B cell (primary cell): ENCODE results near the gene ATG2A. TPM values are rescaled to one million over a fixed set of nuclear protein-coding genes. Genes with fewer than 3 reads are reported as not detected.
A peak's percentile ranks its signal among the peaks of the same experiment; 100 is the strongest.

Experiments used
- ATAC-seq: fragments of 200-7000 bp; cut with Tn5 transposase; one replicate; pipeline ENCODE4 v1.10.0; 2021; ENCODE audit warnings: low read depth, mild to moderate bottlenecking, moderate number of reproducible peaks, moderate library complexity
- CTCF ChIA-PET: fragments of 350-600 bp; sonication (Branson Sonifier 250); formaldehyde crosslinking; loops from one replicate; lab custom pipeline; 2021; ENCODE audit warnings: antibody characterized with exemption, inconsistent platforms; lab: Charles Lee
- POLR2A ChIA-PET: fragments of 350-600 bp; sonication (Branson Sonifier 250); formaldehyde crosslinking; loops from one replicate; lab custom pipeline; 2021; ENCODE audit warnings: antibody characterized with exemption; lab: Charles Lee
- DNase-seq: peaks from one replicate; pipeline ENCODE4 v3.0.0; 2013
- H2AFZ ChIP-seq: 2 replicates; pipeline ENCODE4 v1.6.1; 2012; ENCODE audit warnings: mild to moderate bottlenecking, low read depth, low read length; ENCODE audit not compliant: insufficient read depth, poor library complexity, severe bottlenecking
- H3K27ac ChIP-seq, 2 donors: 1 replicate in 1 of 2; 2 replicates in 1 of 2; pipeline ENCODE4 v1.5.1; 2012 to 2013; ENCODE audit warnings: low read length in 2 of 2, mild to moderate bottlenecking in 2 of 2, moderate library complexity in 1 of 2
- H3K27me3 ChIP-seq, 4 experiments: fragments of 200-600 bp in 1 of 4; sonication (generic) in 1 of 4; replicated peaks in 1 of 4; 1 replicate in 2 of 4; 2 replicates in 2 of 4; pipeline versions ENCODE4 v1.6.1 to v1.7.0; 2013 to 2016; ENCODE audit warnings: low read length in 3 of 4, mild to moderate bottlenecking in 2 of 4, mixed read lengths in 1 of 4, moderate library complexity in 1 of 4; ENCODE audit not compliant: insufficient read depth in 4 of 4, control insufficient read depth in 3 of 4; ENCODE audit errors: control extremely low read depth in 1 of 4
- H3K36me3 ChIP-seq, 2 experiments: replicated peaks in 1 of 2; 1 replicate in 1 of 2; 2 replicates in 1 of 2; pipeline versions ENCODE4 v1.6.1 to v1.7.1; 2013; ENCODE audit warnings: low read length in 1 of 2; ENCODE audit not compliant: insufficient read depth in 2 of 2, control insufficient read depth in 1 of 2; ENCODE audit errors: control extremely low read depth in 1 of 2, extremely low read depth in 1 of 2
- H3K4me1 ChIP-seq, 2 donors: fragments of 200-600 bp in 1 of 2; sonication (generic) in 1 of 2; 1 replicate in 1 of 2; 2 replicates in 1 of 2; pipeline versions ENCODE4 v1.5.1 to v1.6.1; 2013 to 2017; ENCODE audit warnings: low read length in 2 of 2; ENCODE audit not compliant: control insufficient read depth in 2 of 2, insufficient read depth in 2 of 2
- H3K4me2 ChIP-seq: replicated peaks from 2 replicates; pipeline ENCODE3; 2012; ENCODE audit warnings: mild to moderate bottlenecking, low read depth, low read length; ENCODE audit not compliant: poor library complexity, severe bottlenecking
- H3K4me3 ChIP-seq, 5 experiments: fragments of 200-600 bp in 1 of 5; sonication (generic) in 1 of 5; 1 replicate in 3 of 5; 2 replicates in 2 of 5; pipeline versions ENCODE4 v1.5.1 to v1.7.0; 2011 to 2016; ENCODE audit warnings: low read length in 4 of 5, mild to moderate bottlenecking in 4 of 5, low read depth in 2 of 5, control low read depth in 1 of 5, moderate library complexity in 1 of 5; ENCODE audit not compliant: insufficient read depth in 1 of 5; ENCODE audit errors: control extremely low read depth in 1 of 5, extremely low read depth in 1 of 5
- H3K79me2 ChIP-seq: fragments of 200-600 bp; sonication (generic); one replicate; pipeline ENCODE4 v1.6.0; 2016; ENCODE audit warnings: low read length; ENCODE audit not compliant: control insufficient read depth, insufficient read depth
- H3K9ac ChIP-seq: fragments of 200-600 bp; sonication (generic); 2 replicates; pipeline ENCODE4 v1.6.1; 2017; ENCODE audit warnings: mild to moderate bottlenecking, low read length, moderate library complexity
- H3K9me3 ChIP-seq, 3 donors: one replicate each; pipeline versions ENCODE4 v1.6.1 to v1.7.1; 2013; ENCODE audit warnings: low read length in 2 of 3; ENCODE audit not compliant: control insufficient read depth in 2 of 3, insufficient read depth in 1 of 3; ENCODE audit errors: control extremely low read depth in 1 of 3
- H4K20me1 ChIP-seq: 2 replicates; pipeline ENCODE4 v1.6.0; 2012; ENCODE audit warnings: mild to moderate bottlenecking, low read length; ENCODE audit not compliant: insufficient read depth, control insufficient read depth, poor library complexity, severe bottlenecking
- H3K27ac Mint-ChIP-seq: one replicate; pipeline ENCODE4 v1.8.0; 2021; ENCODE audit warnings: mixed read lengths
- H3K27me3 Mint-ChIP-seq: one replicate; pipeline ENCODE4 v1.8.0; 2021; ENCODE audit warnings: mixed read lengths
- H3K4me1 Mint-ChIP-seq: one replicate; pipeline ENCODE4 v1.8.0; 2021; ENCODE audit warnings: mixed read lengths
- H3K4me3 Mint-ChIP-seq: one replicate; pipeline ENCODE4 v1.8.0; 2021; ENCODE audit warnings: mixed read lengths
- H3K9me3 Mint-ChIP-seq: one replicate; pipeline ENCODE4 v1.8.0; 2022; ENCODE audit warnings: mixed read lengths; ENCODE audit not compliant: insufficient read depth
- WGBS: methylation state at CpG from one replicate; pipeline ENCODE4 v1.1.5; 2013; ENCODE audit warnings: missing lambda C conversion rate; ENCODE audit not compliant: insufficient coverage; 5-methylcytosine and 5-hydroxymethylcytosine counted together
- intact Hi-C: fragments of 100-400 bp; cut with micrococcal nuclease; formaldehyde crosslinking; loops from one replicate; pipeline ENCODE4 v1.10.0; 2022
- polyA plus RNA-seq: library from polyadenylated mRNA; depleted of rRNA; stranded (reverse); fragments of >200 nt; gene quantifications from 2 replicates; pipeline ENCODE4 v1.2.3, GENCODE V29; 2012
- total RNA-seq, 2 donors: library from RNA; stranded (reverse); fragments of 120-200 nt in 1 of 2; gene quantifications; 1 replicate in 1 of 2; 2 replicates in 1 of 2; pipeline versions ENCODE4 v1.2.3 to v1.2.4, GENCODE V29; 2013 to 2022
- TF ChIP-seq, protein P1 (sequence below): fragments of 200-600 bp; IDR thresholded peaks from one replicate; pipeline ENCODE4 v1.8.0; 2022; ENCODE audit warnings: antibody characterized with exemption, mild to moderate bottlenecking

Gene ATG2A
- total and polyA plus RNA-seq, 2 donors (not counting 1 experiment from before 2014, with no cell fraction given) = 24.3 to 38.6 TPM

DNA sequence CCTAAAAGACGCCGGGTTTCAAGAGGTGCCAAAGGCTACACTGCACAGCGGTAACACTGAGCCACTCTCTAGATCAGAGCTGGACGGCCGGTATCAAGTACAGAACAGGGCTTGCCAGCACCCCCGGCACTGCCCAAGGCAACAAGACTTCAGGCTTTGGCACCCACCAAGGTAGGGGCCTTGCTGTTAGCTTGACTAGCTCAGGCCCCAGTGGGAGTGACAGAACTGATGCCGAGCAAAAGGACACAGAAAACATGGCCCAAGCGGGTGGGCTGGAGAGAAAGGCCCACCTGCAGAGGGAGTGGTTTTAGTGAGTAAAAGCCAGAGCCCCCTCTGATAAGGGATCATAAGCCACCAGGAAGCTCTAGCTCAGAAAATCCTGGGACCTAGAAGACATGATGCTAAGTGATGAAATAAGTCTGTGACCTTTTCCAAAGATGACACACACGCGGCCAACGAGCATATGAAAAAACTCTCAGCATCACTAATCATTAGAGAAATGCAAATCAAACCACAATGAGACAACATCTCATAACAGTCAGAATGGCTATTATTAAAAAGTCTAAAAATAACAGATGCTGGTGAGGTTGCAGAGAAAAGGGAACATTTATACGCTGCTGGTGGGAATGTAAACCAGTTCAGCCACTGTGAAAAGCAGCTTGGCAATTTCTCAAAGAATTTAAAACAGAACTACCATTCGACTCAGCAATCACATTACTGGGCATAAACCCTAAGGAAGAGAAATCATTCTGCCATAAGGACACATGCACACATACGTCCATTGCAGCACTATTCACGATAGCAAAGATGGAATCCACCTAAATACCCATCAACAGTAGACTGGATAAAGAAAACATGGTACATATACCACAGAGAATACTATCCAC, 51.5 kb downstream of the ATG2A start:
- Mint-ChIP-seq H3K4me1 (peaks cover 91% of the 10 kb centered on the region), H3K4me3 (peak overlapping the region; percentile 77), H3K27me3 (no peaks in the 10 kb centered on the region), H3K27ac (peak overlapping the region; percentile 90), H3K9me3 (no peaks in the 10 kb centered on the region)
- Histone ChIP-seq H2AFZ (no peak overlapping the region), H3K4me2 (peak overlapping the region; percentile 73), H3K4me1 (peaks cover 93 to 99% of the 10 kb centered on the region in 2 donors), H3K9ac (peak overlapping the region; percentile 57), H3K27me3 (no peaks in the 10 kb centered on the region), H3K27ac (peak overlapping the region; percentile 74 to 87), H3K36me3 (peaks cover 0 to 44% of the 10 kb centered on the region in 2 experiments), H3K9me3 (peaks cover 0 to 8% (median 0%) of the 10 kb centered on the region in 3 donors), H3K4me3 (peak overlapping the region in 3 of 5 experiments; percentile 25 to 40 (median 28)), H3K79me2 (peaks cover 100% of the 10 kb centered on the region), H4K20me1 (peaks cover 56% of the 10 kb centered on the region)
- ATAC-seq = peak; percentile 66
- TF ChIP-seq, protein P1, sequence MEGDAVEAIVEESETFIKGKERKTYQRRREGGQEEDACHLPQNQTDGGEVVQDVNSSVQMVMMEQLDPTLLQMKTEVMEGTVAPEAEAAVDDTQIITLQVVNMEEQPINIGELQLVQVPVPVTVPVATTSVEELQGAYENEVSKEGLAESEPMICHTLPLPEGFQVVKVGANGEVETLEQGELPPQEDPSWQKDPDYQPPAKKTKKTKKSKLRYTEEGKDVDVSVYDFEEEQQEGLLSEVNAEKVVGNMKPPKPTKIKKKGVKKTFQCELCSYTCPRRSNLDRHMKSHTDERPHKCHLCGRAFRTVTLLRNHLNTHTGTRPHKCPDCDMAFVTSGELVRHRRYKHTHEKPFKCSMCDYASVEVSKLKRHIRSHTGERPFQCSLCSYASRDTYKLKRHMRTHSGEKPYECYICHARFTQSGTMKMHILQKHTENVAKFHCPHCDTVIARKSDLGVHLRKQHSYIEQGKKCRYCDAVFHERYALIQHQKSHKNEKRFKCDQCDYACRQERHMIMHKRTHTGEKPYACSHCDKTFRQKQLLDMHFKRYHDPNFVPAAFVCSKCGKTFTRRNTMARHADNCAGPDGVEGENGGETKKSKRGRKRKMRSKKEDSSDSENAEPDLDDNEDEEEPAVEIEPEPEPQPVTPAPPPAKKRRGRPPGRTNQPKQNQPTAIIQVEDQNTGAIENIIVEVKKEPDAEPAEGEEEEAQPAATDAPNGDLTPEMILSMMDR = no peak
- WGBS = 58% methylated on average over 9 of the region's 15 CpGs
- intact Hi-C loops = loop anchor here (1.0 kb wide), 2 partner anchors 13 to 14 kb away; partner anchors contain the start of gene EHD1
- peak; percentile 73 for DNase-seq
- ChIA-PET POLR2A (interaction anchor here (0.6 to 10.5 kb wide), 7 partner anchors 10 to 632 kb away, joined by 3 to 150 read pairs (median 5); partner anchors contain the start of genes EHD1 and SF1), CTCF (interaction anchor here (16.2 to 29.2 kb wide), 2 partner anchors 15 to 21 kb away, joined by 343 to 1254 read pairs; partner anchors contain the start of genes CDC42BPG and EHD1)
